CD4-positive, alpha-beta memory T cell (primary cell): ENCODE results near the gene SETD3. TPM values are rescaled to one million over a fixed set of nuclear protein-coding genes. Genes with fewer than 3 reads are reported as not detected.

Source experiments
- CTCF ChIA-PET: fragments of 350-600 bp; sonication (Branson Sonifier 250); formaldehyde crosslinking; loops from one replicate; lab custom pipeline; 2021; ENCODE audit warnings: inconsistent platforms; ENCODE audit not compliant: partially characterized antibody; lab: Charles Lee
- POLR2A ChIA-PET: fragments of 350-600 bp; sonication (Branson Sonifier 250); formaldehyde crosslinking; loops from one replicate; lab custom pipeline; 2021; ENCODE audit not compliant: partially characterized antibody; lab: Charles Lee
- DNase-seq, 5 donors: peaks; one replicate each; pipeline versions ENCODE4 v3.0.0 to v3.0.0-alpha.2; 2020 to 2022; ENCODE audit warnings: mixed read lengths in 1 of 5
- H3K27ac ChIP-seq: one replicate; pipeline ENCODE4 v1.7.0; 2013; ENCODE audit warnings: low read depth, low read length
- H3K27me3 ChIP-seq: 2 replicates; pipeline ENCODE4 v1.7.0; 2013; ENCODE audit warnings: mild to moderate bottlenecking, low read length, moderate library complexity; ENCODE audit not compliant: insufficient read depth
- H3K36me3 ChIP-seq: 2 replicates; pipeline ENCODE4 v1.7.0; 2013; ENCODE audit warnings: mild to moderate bottlenecking, low read length, moderate library complexity; ENCODE audit not compliant: insufficient read depth
- H3K4me1 ChIP-seq: 2 replicates; pipeline ENCODE4 v1.7.0; 2013; ENCODE audit warnings: mild to moderate bottlenecking, low read length, moderate library complexity; ENCODE audit not compliant: insufficient read depth
- H3K4me3 ChIP-seq, 2 donors: one replicate each; pipeline ENCODE4 v1.7.0; 2013; ENCODE audit warnings: low read length in 2 of 2, mild to moderate bottlenecking in 1 of 2
- H3K9me3 ChIP-seq, 2 donors: one replicate each; pipeline ENCODE4 v1.7.0; 2013; ENCODE audit warnings: low read length in 2 of 2, control low read depth in 1 of 2; ENCODE audit not compliant: control insufficient read depth in 1 of 2
- H3K27ac Mint-ChIP-seq, 7 donors: one replicate each; pipeline ENCODE4 v1.8.0; 2020 to 2021; ENCODE audit warnings: mixed read lengths in 7 of 7, mild to moderate bottlenecking in 6 of 7, inconsistent platforms in 3 of 7, moderate library complexity in 3 of 7
- H3K27me3 Mint-ChIP-seq, 2 donors: one replicate each; pipeline ENCODE4 v1.8.0; 2020 to 2021; ENCODE audit warnings: mixed read lengths in 2 of 2
- H3K36me3 Mint-ChIP-seq, 2 donors: one replicate each; pipeline ENCODE4 v1.8.0; 2020 to 2021; ENCODE audit warnings: mixed read lengths in 2 of 2, inconsistent platforms in 1 of 2, mild to moderate bottlenecking in 1 of 2
- H3K4me1 Mint-ChIP-seq, 4 donors: one replicate each; pipeline ENCODE4 v1.8.0; 2020 to 2021; ENCODE audit warnings: mixed read lengths in 4 of 4, mild to moderate bottlenecking in 1 of 4
- H3K4me3 Mint-ChIP-seq, 8 donors: one replicate each; pipeline ENCODE4 v1.8.0; 2020 to 2021; ENCODE audit warnings: mixed read lengths in 8 of 8, mild to moderate bottlenecking in 7 of 8, moderate library complexity in 6 of 8, inconsistent platforms in 3 of 8
- H3K9me3 Mint-ChIP-seq, 8 donors: one replicate each; pipeline ENCODE4 v1.8.0; 2020 to 2021; ENCODE audit warnings: mixed read lengths in 8 of 8, mild to moderate bottlenecking in 5 of 8, inconsistent platforms in 3 of 8, moderate library complexity in 1 of 8
- intact Hi-C: fragments of 100-400 bp; cut with micrococcal nuclease; formaldehyde crosslinking; loops from one replicate; pipeline ENCODE4 v1.15.1; 2023
- polyA plus RNA-seq, 2 donors: library from polyadenylated mRNA; unstranded; fragments of 300-500 nt; fragmentation: Illumina TruSeq; gene quantifications; one replicate each; pipeline ENCODE4 v1.2.3, GENCODE V29; 2021
- total RNA-seq, 2 experiments: library from RNA; stranded (reverse); gene quantifications; one replicate each; pipeline ENCODE4 v1.2.3, GENCODE V29; 2021

The SETD3 gene
- total and polyA plus RNA-seq, 4 experiments from 2014 or later = 37.4 to 66.9 (median 55.8) TPM

GRCh38 chr14:99424306-99424877 lies 56.3 kb downstream of the SETD3 start:
- intact Hi-C loops = no loop called here
- H3K9me3 ChIP-seq = no peaks in the 10 kb centered on the region
- POLR2A ChIA-PET = no interaction called here
- H3K4me3 Mint-ChIP-seq = no peak overlapping the region
- H3K36me3 ChIP-seq = peaks cover 9% of the 10 kb centered on the region
- H3K27me3 Mint-ChIP-seq = no peaks in the 10 kb centered on the region
- DNase-seq = no peak
- H3K4me3 ChIP-seq = no peak overlapping the region
- no peaks in the 10 kb centered on the region for H3K27me3 ChIP-seq
- H3K36me3 Mint-ChIP-seq = peaks cover 29 to 43% of the 10 kb centered on the region in 2 donors
- H3K27ac ChIP-seq = no peak overlapping the region
- no peaks in the 10 kb centered on the region for H3K4me1 ChIP-seq
- peaks cover 7 to 16% (median 9%) of the 10 kb centered on the region in 4 donors for H3K4me1 Mint-ChIP-seq
- H3K27ac Mint-ChIP-seq = peak overlapping the region in 5 of 7 donors; percentile 27 to 62 (median 42)
- CTCF ChIA-PET = interaction anchor here (1.3 kb wide), 1 partner anchor 9 kb away, joined by 4 read pairs; no protein-coding TSS in a partner anchor
- peaks cover 0 to 10% (median 6%) of the 10 kb centered on the region in 8 donors for H3K9me3 Mint-ChIP-seq

- Histone ChIP-seq H3K27ac (no peak overlapping the region), H3K27me3 (no peaks in the 10 kb centered on the region), H3K4me3 (no peak overlapping the region), H3K4me1 (no peaks in the 10 kb centered on the region), H3K9me3 (no peaks in the 10 kb centered on the region), H3K36me3 (peaks cover under 1% of the 10 kb centered on the region)
- CTCF ChIA-PET = interaction anchor here (1.3 kb wide), 1 partner anchor 8 kb away, joined by 4 read pairs; no protein-coding TSS in a partner anchor
- no peaks in the 10 kb centered on the region for H3K27me3 Mint-ChIP-seq
- H3K27ac Mint-ChIP-seq = no peak overlapping the region
- DNase-seq = no peak
- no peak overlapping the region for H3K4me3 Mint-ChIP-seq
- H3K9me3 Mint-ChIP-seq = peaks cover 0 to 2% (median under 1%) of the 10 kb centered on the region in 8 donors
- peaks cover 22 to 36% of the 10 kb centered on the region in 2 donors for H3K36me3 Mint-ChIP-seq
- peaks cover 6 to 19% (median 8%) of the 10 kb centered on the region in 4 donors for H3K4me1 Mint-ChIP-seq
- POLR2A ChIA-PET = no interaction called here
- intact Hi-C loops = no loop called here
Observed at GRCh38 chr14:99423434-99423833, 57.2 kb downstream of the SETD3 start.

- no peaks in the 10 kb centered on the region for H3K36me3 ChIP-seq
- Mint-ChIP-seq H3K36me3 (peaks cover 13 to 26% of the 10 kb centered on the region in 2 donors), H3K27ac (peak overlapping the region in 5 of 7 donors; percentile 23 to 58 (median 36)), H3K9me3 (no peaks in the 10 kb centered on the region), H3K27me3 (no peaks in the 10 kb centered on the region), H3K4me1 (peaks cover 3 to 15% (median 7%) of the 10 kb centered on the region in 4 donors), H3K4me3 (no peak overlapping the region)
- no peak for DNase-seq
- ChIA-PET POLR2A (no interaction called here), CTCF (interaction anchor here (1.4 to 1.5 kb wide), 2 partner anchors 9 to 29 kb away, joined by 4 read pairs; no protein-coding TSS in a partner anchor)
- H3K9me3 ChIP-seq = no peaks in the 10 kb centered on the region
- no peaks in the 10 kb centered on the region for H3K4me1 ChIP-seq
- no peak overlapping the region for H3K27ac ChIP-seq
- intact Hi-C loops = no loop called here
- H3K27me3 ChIP-seq = no peaks in the 10 kb centered on the region
- no peak overlapping the region for H3K4me3 ChIP-seq
Observed at GRCh38 chr14:99422228-99423010, 58.2 kb downstream of the SETD3 start.

DNA sequence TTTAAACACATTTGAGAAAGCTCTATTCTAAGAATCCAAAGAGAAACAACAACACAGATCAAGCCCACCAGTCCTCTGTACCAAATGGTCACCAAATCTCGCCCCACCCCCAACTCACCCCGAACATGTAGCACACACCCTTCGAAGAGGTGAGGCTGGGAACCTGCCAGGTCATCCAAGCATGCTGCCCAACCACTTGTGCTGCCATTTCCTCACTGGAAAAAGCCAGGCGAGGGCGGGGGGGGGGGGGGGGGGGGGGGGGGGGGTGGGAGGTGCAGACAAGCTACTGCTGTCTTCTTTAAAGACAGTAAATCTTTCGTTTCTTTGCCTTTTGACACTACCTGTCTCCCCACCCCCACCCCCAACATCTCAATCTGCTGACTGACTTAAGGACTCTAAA lies 59.9 kb downstream of the SETD3 start:
- Mint-ChIP-seq H3K9me3 (no peaks in the 10 kb centered on the region), H3K36me3 (peaks cover 8 to 18% of the 10 kb centered on the region in 2 donors), H3K27ac (peak overlapping the region in 4 of 7 donors; percentile 60 to 72 (median 69)), H3K27me3 (no peaks in the 10 kb centered on the region), H3K4me1 (peaks cover 3 to 15% (median 8%) of the 10 kb centered on the region in 4 donors), H3K4me3 (no peak overlapping the region)
- Histone ChIP-seq H3K27ac (no peak overlapping the region), H3K4me3 (no peak overlapping the region), H3K27me3 (no peaks in the 10 kb centered on the region), H3K9me3 (no peaks in the 10 kb centered on the region), H3K36me3 (no peaks in the 10 kb centered on the region), H3K4me1 (no peaks in the 10 kb centered on the region)
- intact Hi-C loops = no loop called here
- CTCF ChIA-PET = no interaction called here
- POLR2A ChIA-PET = no interaction called here
- no peak for DNase-seq

- no peak overlapping the region for H3K4me3 Mint-ChIP-seq
- H3K4me3 ChIP-seq = no peak overlapping the region
- no peaks in the 10 kb centered on the region for H3K36me3 ChIP-seq
- H3K27ac Mint-ChIP-seq = peak overlapping the region in 3 of 7 donors; percentile 30 to 69 (median 46)
- no peaks in the 10 kb centered on the region for H3K4me1 ChIP-seq
- H3K27me3 ChIP-seq = no peaks in the 10 kb centered on the region
- intact Hi-C loops = no loop called here
- H3K27me3 Mint-ChIP-seq = no peaks in the 10 kb centered on the region
- ChIA-PET CTCF (no interaction called here), POLR2A (no interaction called here)
- peaks cover 8 to 18% (median 12%) of the 10 kb centered on the region in 4 donors for H3K4me1 Mint-ChIP-seq
- no peak overlapping the region for H3K27ac ChIP-seq
- no peak for DNase-seq
- peaks cover 12 to 19% of the 10 kb centered on the region in 2 donors for H3K36me3 Mint-ChIP-seq
- H3K9me3 ChIP-seq = no peaks in the 10 kb centered on the region
- H3K9me3 Mint-ChIP-seq = no peaks in the 10 kb centered on the region
Observed at GRCh38 chr14:99419905-99420304, 60.8 kb downstream of the SETD3 start.

- no peak for DNase-seq
- H3K27ac ChIP-seq = no peak overlapping the region
- intact Hi-C loops = no loop called here
- Mint-ChIP-seq H3K4me1 (peaks cover 4 to 12% (median 9%) of the 10 kb centered on the region in 4 donors), H3K27me3 (no peaks in the 10 kb centered on the region), H3K9me3 (no peaks in the 10 kb centered on the region), H3K36me3 (peaks cover 14 to 22% of the 10 kb centered on the region in 2 donors), H3K27ac (peak overlapping the region in 4 of 7 donors; percentile 2 to 72 (median 32)), H3K4me3 (no peak overlapping the region)
- no peaks in the 10 kb centered on the region for H3K4me1 ChIP-seq
- CTCF ChIA-PET = interaction anchor here (0.9 to 13.4 kb wide), 3 partner anchors 9 to 98 kb away, joined by 4 to 182 read pairs (median 38); no protein-coding TSS in a partner anchor
- H3K9me3 ChIP-seq = no peaks in the 10 kb centered on the region
- no peak overlapping the region for H3K4me3 ChIP-seq
- POLR2A ChIA-PET = interaction anchor here (0.7 kb wide), 1 partner anchor 25 kb away, joined by 3 read pairs; no protein-coding TSS in a partner anchor
- H3K27me3 ChIP-seq = no peaks in the 10 kb centered on the region
- H3K36me3 ChIP-seq = no peaks in the 10 kb centered on the region
Observed at GRCh38 chr14:99418242-99418641, 62.4 kb downstream of the SETD3 start.

DNA sequence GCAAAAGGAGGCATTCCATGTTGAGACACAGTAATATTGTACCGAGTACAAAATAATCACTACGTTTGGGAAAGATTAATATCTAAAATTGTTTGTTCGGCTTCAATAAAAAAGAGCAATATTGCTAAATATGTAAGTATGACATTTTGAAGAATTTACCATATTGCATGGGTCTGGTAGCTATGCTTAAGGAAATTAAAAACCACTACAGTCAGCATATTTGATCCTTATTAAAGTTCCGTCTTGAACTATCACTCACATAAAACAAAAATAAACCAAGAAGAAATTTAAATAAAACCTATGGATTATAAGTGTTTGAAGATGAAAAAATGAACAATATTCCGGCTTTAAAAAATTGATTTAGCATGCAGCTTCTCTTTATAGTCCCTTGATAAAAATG lies 63.8 kb downstream of the SETD3 start:
- Mint-ChIP-seq H3K36me3 (peaks cover 24 to 33% of the 10 kb centered on the region in 2 donors), H3K27ac (no peak overlapping the region), H3K27me3 (no peaks in the 10 kb centered on the region), H3K9me3 (no peaks in the 10 kb centered on the region), H3K4me1 (peaks cover 9 to 18% (median 13%) of the 10 kb centered on the region in 4 donors), H3K4me3 (no peak overlapping the region)
- Histone ChIP-seq H3K4me1 (no peaks in the 10 kb centered on the region), H3K27ac (no peak overlapping the region), H3K9me3 (no peaks in the 10 kb centered on the region), H3K4me3 (no peak overlapping the region), H3K36me3 (no peaks in the 10 kb centered on the region), H3K27me3 (no peaks in the 10 kb centered on the region)
- no peak for DNase-seq
- ChIA-PET POLR2A (interaction anchor here (0.9 kb wide), 1 partner anchor 64 kb away, joined by 3 read pairs; the partner anchor contains the start of gene CCNK), CTCF (interaction anchor here (1.1 to 13.4 kb wide), 9 partner anchors 10 to 97 kb away, joined by 3 to 182 read pairs (median 11); no protein-coding TSS in a partner anchor)
- intact Hi-C loops = no loop called here
